NCI-H2196 treated with DMSO at 0.1 percent for 48 hours (cell line): ENCODE data around the gene LTA.

Experiments used
- DNase-seq: peaks from one replicate; lab custom pipeline; 2025; ENCODE audit not compliant: unreplicated experiment; lab: John Stamatoyannopoulos, UW

The LTA gene, protein sequence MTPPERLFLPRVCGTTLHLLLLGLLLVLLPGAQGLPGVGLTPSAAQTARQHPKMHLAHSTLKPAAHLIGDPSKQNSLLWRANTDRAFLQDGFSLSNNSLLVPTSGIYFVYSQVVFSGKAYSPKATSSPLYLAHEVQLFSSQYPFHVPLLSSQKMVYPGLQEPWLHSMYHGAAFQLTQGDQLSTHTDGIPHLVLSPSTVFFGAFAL

DNA sequence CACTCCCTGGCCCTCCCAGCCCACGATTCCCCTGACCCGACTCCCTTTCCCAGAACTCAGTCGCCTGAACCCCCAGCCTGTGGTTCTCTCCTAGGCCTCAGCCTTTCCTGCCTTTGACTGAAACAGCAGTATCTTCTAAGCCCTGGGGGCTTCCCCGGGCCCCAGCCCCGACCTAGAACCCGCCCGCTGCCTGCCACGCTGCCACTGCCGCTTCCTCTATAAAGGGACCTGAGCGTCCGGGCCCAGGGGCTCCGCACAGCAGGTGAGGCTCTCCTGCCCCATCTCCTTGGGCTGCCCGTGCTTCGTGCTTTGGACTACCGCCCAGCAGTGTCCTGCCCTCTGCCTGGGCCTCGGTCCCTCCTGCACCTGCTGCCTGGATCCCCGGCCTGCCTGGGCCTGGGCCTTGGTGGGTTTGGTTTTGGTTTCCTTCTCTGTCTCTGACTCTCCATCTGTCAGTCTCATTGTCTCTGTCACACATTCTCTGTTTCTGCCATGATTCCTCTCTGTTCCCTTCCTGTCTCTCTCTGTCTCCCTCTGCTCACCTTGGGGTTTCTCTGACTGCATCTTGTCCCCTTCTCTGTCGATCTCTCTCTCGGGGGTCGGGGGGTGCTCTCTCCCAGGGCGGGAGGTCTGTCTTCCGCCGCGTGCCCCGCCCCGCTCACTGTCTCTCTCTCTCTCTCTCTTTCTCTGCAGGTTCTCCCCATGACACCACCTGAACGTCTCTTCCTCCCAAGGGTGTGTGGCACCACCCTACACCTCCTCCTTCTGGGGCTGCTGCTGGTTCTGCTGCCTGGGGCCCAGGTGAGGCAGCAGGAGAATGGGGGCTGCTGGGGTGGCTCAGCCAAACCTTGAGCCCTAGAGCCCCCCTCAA lies at the start of gene LTA:
TSS of gene LTA (plus strand) at position 249 of the 871 bp plus-strand sequence. CDS start at position 703, 454 bp downstream.
- DNase-seq: no peak

DNA sequence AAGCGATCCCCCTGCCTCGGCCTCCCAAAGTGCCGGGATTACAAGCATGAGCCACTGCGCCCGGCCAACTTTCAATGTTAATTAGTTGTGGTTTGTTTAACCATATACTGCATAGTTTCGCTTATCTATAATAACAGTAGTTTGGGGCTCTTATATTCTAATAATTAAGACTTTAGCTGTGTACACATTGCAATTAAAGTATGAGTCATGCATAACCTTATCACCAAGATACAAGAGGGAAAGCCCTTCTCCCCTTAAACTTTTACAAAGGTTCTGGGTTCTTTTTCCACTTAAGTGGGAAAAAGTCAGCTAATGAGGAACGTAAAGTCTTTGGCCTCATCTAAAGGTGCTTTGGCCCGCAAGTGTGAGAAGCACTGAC lies 46.5 kb upstream of the LTA start:
- no peak for DNase-seq

DNA sequence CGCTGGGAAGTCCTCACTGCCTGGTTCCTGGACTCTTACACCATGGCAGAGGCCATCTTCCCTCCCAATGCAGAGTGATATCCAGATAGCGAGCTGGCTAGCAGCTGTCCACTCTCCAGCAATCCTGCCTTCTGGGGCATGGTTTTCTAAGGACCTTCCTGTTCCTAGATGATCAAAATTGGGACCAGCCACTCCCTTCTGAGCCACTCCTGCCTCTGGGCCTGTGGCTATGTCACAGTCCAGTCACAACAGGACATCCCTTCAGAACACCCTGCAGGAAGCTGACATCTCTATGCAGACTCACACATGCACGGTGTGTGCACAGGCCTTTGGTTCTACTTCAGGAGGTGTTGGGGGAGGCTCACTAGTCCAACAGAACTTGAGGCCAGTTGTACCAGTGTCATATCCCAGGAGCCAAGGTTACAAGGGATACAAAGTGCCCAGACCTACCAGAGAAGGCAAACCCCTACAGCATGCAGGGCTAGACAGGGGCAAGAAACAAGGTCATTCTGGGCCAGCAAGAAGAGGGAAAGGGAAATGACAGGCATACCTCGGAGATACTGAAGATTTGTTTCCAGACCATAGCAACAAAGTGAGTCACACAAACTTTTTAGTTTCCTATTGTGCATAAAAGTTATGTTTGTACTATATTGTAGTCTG lies 46.0 kb upstream of the LTA start:
- no peak for DNase-seq

DNA sequence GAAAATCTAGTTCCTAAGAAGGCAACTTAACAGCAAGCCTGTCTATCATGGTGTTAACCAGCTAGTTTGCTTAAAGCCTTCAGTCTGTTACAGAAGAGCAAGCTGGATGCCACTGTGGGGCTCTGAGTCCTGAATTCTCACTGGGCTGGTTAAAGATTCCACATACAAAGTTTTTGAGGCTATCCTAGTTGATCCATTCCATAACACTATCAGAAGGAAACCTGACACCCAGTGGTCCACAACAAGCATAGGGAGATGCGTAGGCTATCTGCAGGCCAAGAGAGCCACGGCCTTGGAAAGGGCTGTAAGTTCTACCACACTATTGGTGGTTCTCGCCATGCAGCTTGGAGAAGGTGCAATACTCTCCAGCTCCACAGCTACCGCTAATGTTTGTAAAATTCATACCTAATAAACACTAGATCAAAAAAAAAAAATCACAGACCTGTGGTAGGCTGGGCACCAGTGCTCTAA lies 43.7 kb upstream of the LTA start:
- no peak for DNase-seq

DNA sequence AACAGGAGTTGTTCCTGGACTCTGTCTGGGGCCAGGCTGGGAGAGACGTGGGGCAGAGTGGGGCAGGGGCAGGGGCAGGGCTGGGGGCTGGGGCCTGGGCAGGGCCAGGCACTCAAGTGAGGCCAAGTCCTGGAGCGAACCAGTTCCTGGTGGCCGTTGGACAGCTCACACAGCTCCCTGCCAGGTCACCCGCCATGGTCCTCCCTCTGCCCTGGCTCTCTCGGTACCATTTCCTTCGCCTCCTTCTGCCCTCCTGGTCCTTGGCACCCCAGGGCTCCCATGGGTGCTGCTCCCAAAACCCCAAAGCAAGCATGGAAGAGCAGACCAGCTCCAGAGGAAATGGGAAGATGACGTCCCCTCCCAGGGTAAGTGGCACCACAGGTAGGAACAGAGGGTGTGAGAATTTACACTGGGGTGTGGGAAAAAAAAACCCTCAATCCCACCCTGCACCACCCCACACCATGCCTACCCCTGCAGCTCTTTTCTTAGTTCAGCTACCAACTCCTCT lies 43.2 kb upstream of the LTA start, which contains the start of gene MCCD1:
TSS of gene MCCD1 (plus strand) at position 142 of the 508 bp plus-strand sequence. CDS start at position 195, 53 bp downstream.
- no peak for DNase-seq

DNA sequence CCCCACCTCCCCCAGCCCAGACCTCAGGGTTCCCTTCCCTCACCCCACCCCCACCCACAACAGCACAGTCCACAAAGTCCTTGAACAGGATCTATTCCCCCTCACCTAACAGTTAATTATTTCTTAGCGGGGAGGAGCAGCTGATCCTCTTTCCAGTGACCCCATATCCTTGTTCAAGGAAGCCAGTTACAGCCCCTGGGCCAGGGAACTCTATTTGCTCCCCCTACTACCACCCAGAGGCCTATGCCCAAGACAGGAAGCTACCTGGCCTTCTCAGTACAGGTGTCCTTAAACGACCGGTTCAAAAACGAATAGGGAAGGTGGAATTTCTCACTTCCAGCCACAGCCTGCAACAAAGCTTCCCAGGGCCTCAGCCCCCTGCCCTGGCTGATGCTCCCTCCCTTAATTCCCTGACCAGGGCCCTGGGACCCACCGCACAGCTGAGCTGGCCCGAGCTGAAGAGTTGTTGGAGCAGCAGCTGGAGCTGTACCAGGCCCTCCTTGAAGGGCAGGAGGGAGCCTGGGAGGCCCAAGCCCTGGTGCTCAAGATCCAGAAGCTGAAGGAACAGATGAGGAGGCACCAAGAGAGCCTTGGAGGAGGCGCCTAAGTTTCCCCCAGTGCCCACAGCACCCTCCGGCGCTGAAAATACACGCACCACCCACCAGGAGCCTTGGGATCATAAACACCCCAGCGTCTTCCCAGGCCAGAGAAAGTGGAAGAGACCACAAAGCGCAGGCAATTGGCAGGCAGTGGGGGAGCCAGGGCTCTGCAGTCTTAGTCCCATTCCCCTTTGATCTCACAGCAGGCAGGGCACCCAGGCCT lies 42.5 kb upstream of the LTA start:
- DNase-seq: no peak

DNA sequence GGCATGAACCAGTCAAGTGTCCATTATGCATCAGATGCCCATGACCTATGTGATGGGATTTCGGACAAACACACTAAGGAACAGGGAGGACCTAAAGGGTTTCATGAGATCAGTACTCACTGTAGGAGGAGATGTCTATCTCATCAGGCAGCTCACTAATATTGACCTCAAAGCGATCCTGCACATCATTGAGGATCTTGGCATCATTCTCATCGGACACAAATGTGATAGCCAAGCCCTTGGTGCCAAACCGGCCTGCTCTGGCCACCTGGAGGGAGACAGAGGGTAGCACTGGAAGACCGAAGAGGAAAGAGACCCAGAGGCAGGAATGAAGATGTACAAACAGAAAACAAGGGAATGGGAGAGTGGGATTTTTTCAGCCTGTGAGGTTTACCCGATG lies 41.4 kb upstream of the LTA start:
- no peak for DNase-seq

DNA sequence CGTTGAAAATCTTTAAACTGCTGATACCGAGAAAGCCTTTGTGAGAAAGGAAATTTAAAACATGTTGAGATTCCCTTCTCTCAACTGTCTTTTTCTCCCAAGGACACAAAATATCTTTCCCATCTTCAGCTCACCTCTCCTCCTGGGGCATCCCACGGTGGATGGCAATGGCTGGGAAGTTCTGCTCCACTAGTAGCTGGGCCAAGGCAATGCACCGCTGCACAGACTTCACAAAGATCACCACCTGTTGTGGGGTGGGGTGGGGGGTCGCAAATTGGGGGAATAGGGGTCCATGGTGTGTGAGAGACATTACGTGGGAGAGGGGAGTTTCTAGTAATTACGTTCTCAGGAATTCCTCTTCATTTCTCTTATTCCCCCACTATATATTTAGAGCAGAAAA lies 40.9 kb upstream of the LTA start:
- DNase-seq: no peak

DNA sequence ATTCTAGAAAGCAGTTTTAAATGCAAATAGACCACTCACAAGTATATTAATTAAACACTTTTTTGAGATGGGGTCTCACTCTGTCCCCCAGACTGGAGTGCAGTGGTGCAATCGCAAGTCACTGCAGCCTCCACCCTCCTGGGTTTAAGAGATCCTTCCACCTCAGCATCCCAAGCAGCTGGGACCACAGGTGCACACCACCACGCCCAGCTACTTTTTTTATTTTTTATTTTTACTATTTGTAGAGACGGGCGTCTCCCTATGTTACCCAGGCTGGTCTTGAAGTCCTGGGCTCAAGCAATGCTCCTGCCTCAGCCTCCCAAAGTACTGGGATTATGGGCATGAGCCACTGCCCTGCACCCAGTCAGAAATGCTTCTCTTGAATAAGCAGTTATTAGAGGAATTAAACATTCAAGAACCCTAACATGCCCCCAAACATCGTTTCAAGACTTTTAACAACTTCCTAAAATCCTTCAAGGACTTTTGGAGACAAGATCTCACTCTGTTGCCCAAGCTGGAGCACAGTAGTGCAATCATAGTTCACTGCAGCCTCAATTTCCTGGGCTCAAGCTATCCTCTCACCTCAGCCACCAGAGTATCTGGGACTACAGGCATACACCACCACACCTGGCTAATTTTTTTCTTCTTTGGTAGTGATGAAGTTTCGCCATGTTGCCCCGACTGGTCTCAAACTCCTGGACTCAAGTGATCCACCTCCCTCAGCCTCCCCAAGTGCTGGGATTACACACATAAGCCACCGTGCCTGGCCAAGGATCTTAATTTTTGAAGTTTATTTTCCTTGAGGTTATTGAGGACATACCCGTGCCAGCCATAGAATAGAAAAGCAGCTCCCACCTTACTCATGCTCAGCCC lies 40.1 kb upstream of the LTA start:
- no peak for DNase-seq

DNA sequence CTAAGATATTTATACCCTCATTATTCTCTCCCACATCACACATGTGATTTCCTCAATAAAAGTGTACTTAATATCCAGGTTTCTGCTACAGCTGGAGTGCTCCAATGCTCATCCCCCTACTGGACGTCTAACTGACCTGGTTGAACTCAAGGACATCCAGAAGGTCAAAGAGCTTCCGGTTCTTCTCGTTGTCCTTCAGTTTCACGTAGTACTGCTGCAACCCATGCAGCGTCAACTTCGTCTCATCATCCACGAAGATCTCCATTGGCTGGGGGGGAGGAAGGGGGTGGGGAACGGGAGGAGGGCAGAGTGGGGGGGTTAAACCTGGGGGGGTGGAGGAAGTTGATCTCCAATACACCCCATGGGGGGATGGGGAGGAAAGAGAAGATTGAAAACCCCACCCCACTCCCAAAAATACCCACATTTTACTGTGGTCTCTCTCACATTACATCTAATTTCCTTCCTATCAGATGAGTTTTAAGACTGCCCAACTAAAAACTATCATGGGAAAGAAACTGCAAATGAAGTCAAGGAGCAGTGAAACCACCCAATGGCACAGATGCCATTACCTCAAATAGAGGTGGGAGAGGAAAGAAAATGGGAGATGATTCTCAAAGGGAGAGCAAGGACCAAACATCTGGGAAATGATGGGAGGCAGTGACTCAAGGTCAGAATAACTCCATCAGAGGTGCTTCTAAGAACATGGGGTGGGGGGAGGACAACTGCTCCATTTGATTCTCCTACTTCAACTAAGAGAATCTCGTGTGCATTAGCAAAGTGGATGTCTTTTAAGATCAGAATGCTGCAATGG lies 39.2 kb upstream of the LTA start:
- DNase-seq: no peak

DNA sequence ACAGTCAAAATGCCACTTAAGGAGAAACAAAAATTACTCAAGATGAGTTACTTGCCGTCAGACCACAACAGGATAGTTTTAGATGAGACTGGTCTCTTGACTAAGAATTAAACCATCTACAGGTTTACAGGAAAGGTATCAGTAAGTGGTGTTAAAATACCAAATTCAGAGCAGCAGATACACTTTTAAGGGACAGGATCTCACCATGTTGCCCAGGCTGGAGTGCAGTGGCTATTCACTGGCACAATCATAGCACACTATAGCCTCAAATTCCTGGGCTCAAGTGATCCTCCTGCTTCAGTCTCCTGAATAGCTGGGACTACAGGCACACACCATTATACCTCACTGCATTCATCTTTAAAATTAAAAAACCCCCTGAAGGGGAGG lies 38.6 kb upstream of the LTA start:
- DNase-seq: no peak

DNA sequence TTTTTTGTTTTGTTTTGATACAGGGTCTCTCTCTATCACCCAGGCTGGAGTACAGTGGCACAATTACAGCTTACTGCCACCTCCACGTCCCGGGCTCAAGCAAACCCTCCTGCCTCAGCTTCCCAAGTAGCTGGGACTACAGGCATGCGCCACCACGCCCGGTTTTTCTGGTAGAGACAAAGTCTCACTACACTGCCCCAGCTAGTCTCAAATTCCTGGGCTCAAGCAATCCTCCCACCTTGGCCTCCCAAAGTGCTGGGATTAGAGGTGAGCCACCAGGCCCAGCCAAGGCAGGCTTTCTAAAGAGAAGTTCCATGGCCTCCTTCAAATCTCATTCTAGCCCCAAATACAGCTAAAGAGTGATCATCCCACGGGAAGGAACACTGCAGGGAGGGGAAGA lies 38.1 kb upstream of the LTA start:
- DNase-seq: no peak

DNA sequence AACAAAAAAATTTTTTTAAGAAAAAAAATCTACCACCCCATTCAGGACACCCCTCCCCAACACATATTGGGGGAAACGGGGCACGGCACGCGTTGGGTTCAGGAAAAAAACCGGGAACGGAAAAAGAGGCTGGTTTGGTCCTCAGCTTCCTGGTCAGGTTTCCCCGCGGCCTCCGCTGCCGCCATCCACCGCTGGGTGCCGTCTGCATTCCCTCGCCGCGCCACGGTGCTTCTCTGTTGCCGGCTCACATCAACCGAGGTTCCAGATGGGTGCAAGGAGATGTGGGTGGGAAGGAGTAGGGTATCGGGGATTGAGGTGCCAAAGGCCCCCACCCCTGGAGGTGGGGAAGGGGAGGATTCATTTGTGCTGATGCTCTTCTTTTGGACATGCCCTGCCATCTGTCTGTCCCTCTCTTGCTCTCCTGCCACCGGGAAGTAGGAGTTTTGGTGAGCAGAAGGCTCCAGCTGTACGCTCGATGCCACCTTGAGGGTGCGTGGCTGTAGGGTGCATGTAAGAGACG lies 37.5 kb upstream of the LTA start:
- DNase-seq: no peak

DNA sequence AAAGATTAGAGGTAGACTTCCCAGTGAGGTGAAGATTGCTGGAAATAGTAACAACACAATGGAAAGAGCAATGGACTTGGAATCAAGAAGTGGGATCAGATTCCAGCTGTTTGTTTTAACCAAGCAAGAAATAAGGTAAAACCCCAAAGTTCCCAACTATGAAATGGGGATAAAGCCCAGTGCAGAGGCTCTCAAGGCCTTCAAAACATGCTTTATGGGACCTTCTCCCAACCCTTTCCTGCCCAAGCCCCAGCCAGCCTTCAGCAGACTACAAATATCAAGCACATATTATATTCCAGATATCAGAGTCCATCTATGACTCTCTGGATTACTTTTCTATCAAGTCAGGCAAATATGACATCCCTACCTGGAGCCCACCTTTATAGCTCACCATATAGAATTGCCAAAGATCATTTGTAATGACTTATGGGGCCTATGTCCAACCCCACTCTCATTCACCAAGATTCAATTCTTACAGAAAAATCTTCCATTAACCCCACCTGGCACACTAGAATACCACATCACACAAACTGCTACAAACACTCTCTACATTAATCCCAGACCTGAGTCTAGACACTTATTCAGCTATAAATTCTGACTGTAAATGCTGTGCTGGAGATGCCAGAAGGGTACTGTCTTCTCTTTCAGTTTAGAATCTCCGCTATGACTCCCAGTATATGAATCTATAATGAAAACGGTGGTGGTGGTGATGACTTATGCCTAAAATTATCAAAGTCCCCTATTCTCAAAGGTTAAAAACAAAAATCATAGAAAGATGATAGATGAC lies 36.4 kb upstream of the LTA start:
- DNase-seq: no peak

DNA sequence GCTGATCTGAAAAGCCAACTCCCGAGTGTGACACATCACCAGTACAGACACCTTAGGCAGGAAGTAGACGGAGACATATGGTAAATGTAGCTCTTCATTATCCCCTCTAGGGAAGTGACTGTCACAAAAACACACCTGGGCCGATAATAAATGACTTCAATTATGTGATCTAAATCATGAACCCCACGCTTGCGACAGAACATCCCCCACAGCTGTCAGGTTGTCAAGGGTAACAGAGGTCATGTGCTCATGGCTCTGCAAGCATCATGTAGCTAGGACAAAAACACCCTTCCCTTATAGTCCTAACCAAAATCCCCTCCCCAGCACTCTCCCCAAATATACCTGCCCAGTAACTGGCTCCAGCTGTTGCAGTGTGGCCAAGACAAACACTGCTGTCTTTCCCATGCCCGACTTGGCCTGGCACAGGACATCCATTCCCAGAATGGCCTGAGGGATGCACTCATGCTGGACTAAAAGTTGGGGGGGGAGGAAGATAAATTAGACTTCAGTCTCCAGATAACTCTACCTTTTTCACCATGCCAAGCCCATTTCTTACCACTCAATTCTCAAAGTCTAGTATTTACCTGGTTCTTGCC lies 33.2 kb upstream of the LTA start:
- DNase-seq: no peak

DNA sequence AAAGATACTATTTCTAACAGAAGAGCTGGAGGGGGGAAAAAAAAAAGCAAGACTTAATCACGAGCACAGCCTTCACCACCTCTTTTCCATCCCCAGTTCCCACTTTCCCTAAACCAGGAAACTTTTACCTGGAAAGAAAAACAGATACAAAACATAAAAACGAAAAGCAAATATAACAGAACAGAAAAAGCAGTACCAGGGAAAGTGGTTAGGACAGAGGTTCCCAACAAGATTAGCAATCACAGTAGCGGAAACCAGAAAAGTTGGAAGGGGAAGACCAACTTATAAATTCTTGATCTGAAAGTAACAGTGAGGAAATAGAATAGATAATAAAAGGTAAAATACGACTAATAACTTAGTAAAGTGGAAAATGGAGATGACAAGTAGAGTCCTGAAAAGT lies 31.4 kb upstream of the LTA start:
- DNase-seq: no peak

DNA sequence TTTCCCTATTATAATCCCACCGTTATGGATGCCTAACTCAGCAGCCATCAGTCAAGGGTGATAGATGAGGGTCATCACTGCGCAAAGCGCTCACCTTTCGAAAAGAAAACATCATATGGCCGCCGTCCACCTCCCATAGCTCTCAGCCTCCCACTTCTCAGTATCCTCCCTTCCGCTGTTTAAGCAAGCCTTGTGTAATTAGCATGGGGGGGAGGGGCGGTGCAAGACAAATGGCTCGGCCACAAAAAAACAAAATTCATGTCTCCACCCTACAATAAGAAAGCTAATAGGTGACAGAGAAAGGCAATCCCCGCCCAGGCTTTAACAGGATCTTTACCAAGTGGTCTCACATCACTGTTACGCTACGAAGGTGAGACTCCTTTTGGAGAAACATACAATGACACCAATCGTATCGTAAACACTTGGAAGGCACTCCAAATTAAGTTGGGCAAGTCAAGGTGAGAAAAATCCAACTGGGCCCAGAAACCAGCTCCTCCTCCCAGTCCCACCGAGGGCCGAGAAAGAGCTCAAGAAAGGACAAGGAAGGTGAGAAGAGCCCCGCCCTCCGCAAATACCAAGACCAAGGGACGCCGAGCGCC lies 30.9 kb upstream of the LTA start:
- DNase-seq: no peak
